GM23338 (cell line): ENCODE data around the gene ARHGEF16. TPM values are rescaled to one million over a fixed set of nuclear protein-coding genes. Genes with fewer than 3 reads are reported as not detected.

ENCODE experiments used
- ATAC-seq: fragments of 200-7000 bp; cut with Tn5 transposase; 3 replicates; pipeline ENCODE4 v1.9.1; 2020
- DNase-seq: peaks from one replicate; pipeline ENCODE4 v3.0.0-alpha.2; 2015; ENCODE audit warnings: low spot score
- H2AFZ ChIP-seq: fragments of 200-600 bp; sonication (generic); 2 replicates; pipeline ENCODE4 v1.8.0; 2016; ENCODE audit warnings: antibody characterized with exemption, mild to moderate bottlenecking, moderate library complexity
- H3F3A ChIP-seq: fragments of 200-600 bp; sonication (generic); replicated peaks from 2 replicates; pipeline ENCODE4 v1.8.0; 2017; ENCODE audit warnings: antibody characterized with exemption, mixed run types, low read depth
- H3K27ac ChIP-seq: fragments of 200-600 bp; sonication (generic); 2 replicates; pipeline ENCODE4 v1.6.1; 2016; ENCODE audit warnings: low read depth
- H3K27me3 ChIP-seq: fragments of 200-600 bp; sonication (generic); 2 replicates; pipeline ENCODE4 v1.8.0; 2016; ENCODE audit warnings: mild to moderate bottlenecking, mixed run types, moderate library complexity; ENCODE audit not compliant: insufficient read depth
- H3K36me3 ChIP-seq: fragments of 200-600 bp; sonication (generic); 2 replicates; pipeline ENCODE4 v1.8.0; 2016; ENCODE audit warnings: mild to moderate bottlenecking; ENCODE audit not compliant: insufficient read depth
- H3K4me1 ChIP-seq: fragments of 200-600 bp; sonication (generic); 2 replicates; pipeline ENCODE4 v1.8.0; 2016; ENCODE audit warnings: mild to moderate bottlenecking, moderate library complexity; ENCODE audit not compliant: insufficient read depth
- H3K4me2 ChIP-seq: fragments of 200-600 bp; sonication (generic); 2 replicates; pipeline ENCODE4 v1.7.1; 2017; ENCODE audit warnings: mixed run types
- H3K4me3 ChIP-seq: fragments of 200-600 bp; sonication (generic); 2 replicates; pipeline ENCODE4 v1.6.1; 2016; ENCODE audit warnings: mixed run types
- H3K79me2 ChIP-seq: fragments of 200-600 bp; sonication (generic); replicated peaks from 2 replicates; pipeline ENCODE4 v1.8.0; 2017; ENCODE audit warnings: mild to moderate bottlenecking; ENCODE audit not compliant: insufficient read depth
- H3K9me2 ChIP-seq: fragments of 200-600 bp; sonication (generic); 2 replicates; pipeline ENCODE4 v1.8.0; 2017; ENCODE audit not compliant: insufficient read depth
- H4K20me1 ChIP-seq: fragments of 200-600 bp; sonication (generic); replicated peaks from 2 replicates; pipeline ENCODE4 v1.8.0; 2017; ENCODE audit warnings: mild to moderate bottlenecking; ENCODE audit not compliant: insufficient read depth
- H3K27ac Mint-ChIP-seq: 2 replicates; pipeline ENCODE4 v1.8.0; 2020; ENCODE audit warnings: inconsistent platforms, mild to moderate bottlenecking, moderate library complexity, mixed read lengths
- H3K27me3 Mint-ChIP-seq: 3 replicates; pipeline ENCODE4 v1.8.0; 2022; ENCODE audit warnings: low read depth, mild to moderate bottlenecking, moderate library complexity, mixed read lengths, inconsistent platforms; ENCODE audit not compliant: insufficient read depth, poor library complexity
- H3K36me3 Mint-ChIP-seq: 3 replicates; pipeline ENCODE4 v1.8.0; 2021; ENCODE audit warnings: low read depth, mild to moderate bottlenecking, inconsistent platforms, moderate library complexity, mixed read lengths
- H3K4me1 Mint-ChIP-seq: 3 replicates; pipeline ENCODE4 v1.8.0; 2020; ENCODE audit warnings: mild to moderate bottlenecking, inconsistent platforms, mixed read lengths
- H3K4me3 Mint-ChIP-seq: 3 replicates; pipeline ENCODE4 v1.8.0; 2021; ENCODE audit warnings: moderate library complexity, mild to moderate bottlenecking, inconsistent platforms, mixed read lengths
- H3K9me3 Mint-ChIP-seq: 3 replicates; pipeline ENCODE4 v1.8.0; 2020; ENCODE audit warnings: moderate library complexity, mild to moderate bottlenecking, inconsistent platforms, mixed read lengths
- CREB1 ChIP-seq: fragments of 250-450 bp; sonication (Bioruptor Pico); IDR thresholded peaks from 2 replicates; pipeline ENCODE4 v1.5.0; 2020; ENCODE audit warnings: low read depth, mild to moderate bottlenecking, moderate library complexity
- EZH2 ChIP-seq: fragments of 200-600 bp; sonication (generic); IDR thresholded peaks from one replicate; pipeline ENCODE4 v1.8.0; 2017; ENCODE audit warnings: antibody characterized with exemption, mild to moderate bottlenecking, low read depth; ENCODE audit not compliant: unreplicated experiment
- EZH2phosphoT487 ChIP-seq: fragments of 200-600 bp; sonication (generic); IDR thresholded peaks from one replicate; pipeline ENCODE4 v1.8.1; 2018; ENCODE audit warnings: antibody characterized with exemption; ENCODE audit not compliant: unreplicated experiment
- JUNB ChIP-seq: IDR thresholded peaks from one replicate; pipeline ENCODE4 v1.6.1; 2016; ENCODE audit warnings: antibody characterized with exemption; ENCODE audit not compliant: unreplicated experiment
- NANOG ChIP-seq: IDR thresholded peaks from 2 replicates; pipeline ENCODE4 v1.6.1; 2016; ENCODE audit warnings: antibody characterized with exemption, borderline replicate concordance
- POLR2AphosphoS5 ChIP-seq: IDR thresholded peaks from 2 replicates; pipeline ENCODE4 v1.6.1; 2016; ENCODE audit warnings: antibody characterized with exemption, low read depth
- STAT1 ChIP-seq: IDR thresholded peaks from one replicate; pipeline ENCODE4 v1.6.1; 2016; ENCODE audit warnings: antibody characterized with exemption; ENCODE audit not compliant: unreplicated experiment
- ZNF114 ChIP-seq: fragments of 250-450 bp; sonication (Bioruptor Pico); IDR thresholded peaks from 2 replicates; pipeline ENCODE4 v1.5.0; 2020; ENCODE audit warnings: mild to moderate bottlenecking, moderate library complexity
- ZNF331 ChIP-seq: fragments of 250-450 bp; sonication (Bioruptor Pico); IDR thresholded peaks from 2 replicates; pipeline ENCODE4 v1.5.0; 2020; ENCODE audit warnings: low read depth, mild to moderate bottlenecking, moderate library complexity
- polyA plus RNA-seq: library from polyadenylated mRNA; unstranded; fragments of >200 nt; fragmentation: Nextera tagmentation; extraction: Ambion mirVana; gene quantifications from 2 replicates; pipeline ENCODE4 v1.2.1, GENCODE V29; 2016
- total RNA-seq: library from RNA; depleted of rRNA; stranded (reverse); fragments of >200 nt; shearing (Covaris generic); gene quantifications from 2 replicates; pipeline ENCODE4 v1.2.3, GENCODE V29; 2014
- TF ChIP-seq, protein P1 (sequence below): IDR thresholded peaks from one replicate; pipeline ENCODE4 v1.6.1; 2018; ENCODE audit warnings: antibody characterized with exemption; ENCODE audit not compliant: unreplicated experiment
- TF ChIP-seq, protein P2 (sequence below): fragments of 250-450 bp; sonication (Bioruptor Pico); IDR thresholded peaks from 2 replicates; pipeline ENCODE4 v1.5.0; 2020; ENCODE audit warnings: mild to moderate bottlenecking, moderate library complexity
- TF ChIP-seq, protein P3 (sequence below): IDR thresholded peaks from 2 replicates; pipeline ENCODE4 v1.6.1; 2016; ENCODE audit warnings: antibody characterized with exemption
- TF ChIP-seq, protein P4 (sequence below), 2 experiments: fragments of 200-600 bp in 1 of 2; sonication (generic) in 1 of 2; conservative IDR thresholded peaks; 2 replicates each; pipeline versions ENCODE4 v1.5.1 to v1.6.1; 2016 to 2017; ENCODE audit warnings: antibody characterized with exemption in 2 of 2, low read depth in 2 of 2, mild to moderate bottlenecking in 2 of 2, moderate library complexity in 1 of 2

The ARHGEF16 gene
- total and polyA plus RNA-seq, 2 experiments from 2014 or later, result 12.2 to 29.3 TPM

DNA sequence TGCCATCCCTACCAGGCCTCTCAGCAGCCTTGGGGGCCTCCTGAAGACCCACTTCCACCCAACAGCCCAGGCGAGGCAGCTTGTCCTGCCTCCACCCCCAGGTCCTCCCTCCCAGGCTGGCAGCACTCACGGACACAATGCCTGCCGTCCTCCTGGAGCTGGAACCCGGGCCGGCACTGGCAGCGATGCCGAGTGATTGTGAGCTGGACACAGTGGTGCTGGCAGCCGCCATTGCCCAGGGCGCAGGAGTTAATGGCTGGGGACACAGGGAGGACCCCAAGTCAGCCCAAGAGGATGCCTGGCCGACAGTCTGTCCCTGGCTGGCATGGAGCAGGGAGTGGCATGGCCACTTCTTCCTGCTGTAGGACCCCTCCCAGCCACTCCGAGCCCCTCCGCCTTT is 60.8 kb downstream of the ARHGEF16 start:
- Mint-ChIP-seq H3K36me3 (peaks cover 2% of the 10 kb centered on the region; the same call in 1 of the 3 replicates), H3K4me1 (no peaks in the 10 kb centered on the region), H3K27me3 (peaks cover 4% of the 10 kb centered on the region), H3K9me3 (no peaks in the 10 kb centered on the region), H3K27ac (no peak overlapping the region), H3K4me3 (no peak overlapping the region)
- no peak for ATAC-seq
- no peaks in the 10 kb centered on the region for H3K79me2 ChIP-seq
- no peak overlapping the region for H3K4me2 ChIP-seq
- no peak overlapping the region for H3K27ac ChIP-seq
- no peaks in the 10 kb centered on the region for H3K27me3 ChIP-seq
- H3F3A ChIP-seq, result no peaks in the 10 kb centered on the region
- no peak overlapping the region for H2AFZ ChIP-seq
- DNase-seq, result no peak
- no peak overlapping the region for H3K4me3 ChIP-seq
- no peak for TF ChIP-seq ZNF331 (CRISPR knock-in tag)
- TF ChIP-seq, protein P1, sequence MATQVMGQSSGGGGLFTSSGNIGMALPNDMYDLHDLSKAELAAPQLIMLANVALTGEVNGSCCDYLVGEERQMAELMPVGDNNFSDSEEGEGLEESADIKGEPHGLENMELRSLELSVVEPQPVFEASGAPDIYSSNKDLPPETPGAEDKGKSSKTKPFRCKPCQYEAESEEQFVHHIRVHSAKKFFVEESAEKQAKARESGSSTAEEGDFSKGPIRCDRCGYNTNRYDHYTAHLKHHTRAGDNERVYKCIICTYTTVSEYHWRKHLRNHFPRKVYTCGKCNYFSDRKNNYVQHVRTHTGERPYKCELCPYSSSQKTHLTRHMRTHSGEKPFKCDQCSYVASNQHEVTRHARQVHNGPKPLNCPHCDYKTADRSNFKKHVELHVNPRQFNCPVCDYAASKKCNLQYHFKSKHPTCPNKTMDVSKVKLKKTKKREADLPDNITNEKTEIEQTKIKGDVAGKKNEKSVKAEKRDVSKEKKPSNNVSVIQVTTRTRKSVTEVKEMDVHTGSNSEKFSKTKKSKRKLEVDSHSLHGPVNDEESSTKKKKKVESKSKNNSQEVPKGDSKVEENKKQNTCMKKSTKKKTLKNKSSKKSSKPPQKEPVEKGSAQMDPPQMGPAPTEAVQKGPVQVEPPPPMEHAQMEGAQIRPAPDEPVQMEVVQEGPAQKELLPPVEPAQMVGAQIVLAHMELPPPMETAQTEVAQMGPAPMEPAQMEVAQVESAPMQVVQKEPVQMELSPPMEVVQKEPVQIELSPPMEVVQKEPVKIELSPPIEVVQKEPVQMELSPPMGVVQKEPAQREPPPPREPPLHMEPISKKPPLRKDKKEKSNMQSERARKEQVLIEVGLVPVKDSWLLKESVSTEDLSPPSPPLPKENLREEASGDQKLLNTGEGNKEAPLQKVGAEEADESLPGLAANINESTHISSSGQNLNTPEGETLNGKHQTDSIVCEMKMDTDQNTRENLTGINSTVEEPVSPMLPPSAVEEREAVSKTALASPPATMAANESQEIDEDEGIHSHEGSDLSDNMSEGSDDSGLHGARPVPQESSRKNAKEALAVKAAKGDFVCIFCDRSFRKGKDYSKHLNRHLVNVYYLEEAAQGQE, result no peak
- TF ChIP-seq CREB1, result no peak
- TF ChIP-seq, protein P2, sequence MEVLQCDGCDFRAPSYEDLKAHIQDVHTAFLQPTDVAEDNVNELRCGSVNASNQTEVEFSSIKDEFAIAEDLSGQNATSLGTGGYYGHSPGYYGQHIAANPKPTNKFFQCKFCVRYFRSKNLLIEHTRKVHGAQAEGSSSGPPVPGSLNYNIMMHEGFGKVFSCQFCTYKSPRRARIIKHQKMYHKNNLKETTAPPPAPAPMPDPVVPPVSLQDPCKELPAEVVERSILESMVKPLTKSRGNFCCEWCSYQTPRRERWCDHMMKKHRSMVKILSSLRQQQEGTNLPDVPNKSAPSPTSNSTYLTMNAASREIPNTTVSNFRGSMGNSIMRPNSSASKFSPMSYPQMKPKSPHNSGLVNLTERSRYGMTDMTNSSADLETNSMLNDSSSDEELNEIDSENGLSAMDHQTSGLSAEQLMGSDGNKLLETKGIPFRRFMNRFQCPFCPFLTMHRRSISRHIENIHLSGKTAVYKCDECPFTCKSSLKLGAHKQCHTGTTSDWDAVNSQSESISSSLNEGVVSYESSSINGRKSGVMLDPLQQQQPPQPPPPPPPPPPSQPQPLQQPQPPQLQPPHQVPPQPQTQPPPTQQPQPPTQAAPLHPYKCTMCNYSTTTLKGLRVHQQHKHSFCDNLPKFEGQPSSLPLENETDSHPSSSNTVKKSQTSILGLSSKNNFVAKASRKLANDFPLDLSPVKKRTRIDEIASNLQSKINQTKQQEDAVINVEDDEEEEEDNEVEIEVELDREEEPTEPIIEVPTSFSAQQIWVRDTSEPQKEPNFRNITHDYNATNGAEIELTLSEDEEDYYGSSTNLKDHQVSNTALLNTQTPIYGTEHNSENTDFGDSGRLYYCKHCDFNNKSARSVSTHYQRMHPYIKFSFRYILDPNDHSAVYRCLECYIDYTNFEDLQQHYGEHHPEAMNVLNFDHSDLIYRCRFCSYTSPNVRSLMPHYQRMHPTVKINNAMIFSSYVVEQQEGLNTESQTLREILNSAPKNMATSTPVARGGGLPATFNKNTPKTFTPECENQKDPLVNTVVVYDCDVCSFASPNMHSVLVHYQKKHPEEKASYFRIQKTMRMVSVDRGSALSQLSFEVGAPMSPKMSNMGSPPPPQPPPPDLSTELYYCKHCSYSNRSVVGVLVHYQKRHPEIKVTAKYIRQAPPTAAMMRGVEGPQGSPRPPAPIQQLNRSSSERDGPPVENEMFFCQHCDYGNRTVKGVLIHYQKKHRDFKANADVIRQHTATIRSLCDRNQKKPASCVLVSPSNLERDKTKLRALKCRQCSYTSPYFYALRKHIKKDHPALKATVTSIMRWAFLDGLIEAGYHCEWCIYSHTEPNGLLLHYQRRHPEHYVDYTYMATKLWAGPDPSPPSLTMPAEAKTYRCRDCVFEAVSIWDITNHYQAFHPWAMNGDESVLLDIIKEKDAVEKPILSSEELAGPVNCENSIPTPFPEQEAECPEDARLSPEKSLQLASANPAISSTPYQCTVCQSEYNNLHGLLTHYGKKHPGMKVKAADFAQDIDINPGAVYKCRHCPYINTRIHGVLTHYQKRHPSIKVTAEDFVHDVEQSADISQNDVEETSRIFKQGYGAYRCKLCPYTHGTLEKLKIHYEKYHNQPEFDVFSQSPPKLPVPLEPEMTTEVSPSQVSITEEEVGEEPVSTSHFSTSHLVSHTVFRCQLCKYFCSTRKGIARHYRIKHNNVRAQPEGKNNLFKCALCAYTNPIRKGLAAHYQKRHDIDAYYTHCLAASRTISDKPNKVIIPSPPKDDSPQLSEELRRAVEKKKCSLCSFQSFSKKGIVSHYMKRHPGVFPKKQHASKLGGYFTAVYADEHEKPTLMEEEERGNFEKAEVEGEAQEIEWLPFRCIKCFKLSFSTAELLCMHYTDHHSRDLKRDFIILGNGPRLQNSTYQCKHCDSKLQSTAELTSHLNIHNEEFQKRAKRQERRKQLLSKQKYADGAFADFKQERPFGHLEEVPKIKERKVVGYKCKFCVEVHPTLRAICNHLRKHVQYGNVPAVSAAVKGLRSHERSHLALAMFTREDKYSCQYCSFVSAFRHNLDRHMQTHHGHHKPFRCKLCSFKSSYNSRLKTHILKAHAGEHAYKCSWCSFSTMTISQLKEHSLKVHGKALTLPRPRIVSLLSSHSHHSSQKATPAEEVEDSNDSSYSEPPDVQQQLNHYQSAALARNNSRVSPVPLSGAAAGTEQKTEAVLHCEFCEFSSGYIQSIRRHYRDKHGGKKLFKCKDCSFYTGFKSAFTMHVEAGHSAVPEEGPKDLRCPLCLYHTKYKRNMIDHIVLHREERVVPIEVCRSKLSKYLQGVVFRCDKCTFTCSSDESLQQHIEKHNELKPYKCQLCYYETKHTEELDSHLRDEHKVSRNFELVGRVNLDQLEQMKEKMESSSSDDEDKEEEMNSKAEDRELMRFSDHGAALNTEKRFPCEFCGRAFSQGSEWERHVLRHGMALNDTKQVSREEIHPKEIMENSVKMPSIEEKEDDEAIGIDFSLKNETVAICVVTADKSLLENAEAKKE (CRISPR knock-in tag), result no peak
- TF ChIP-seq STAT1, result no peak
- no peak for TF ChIP-seq EZH2
- TF ChIP-seq, protein P3, sequence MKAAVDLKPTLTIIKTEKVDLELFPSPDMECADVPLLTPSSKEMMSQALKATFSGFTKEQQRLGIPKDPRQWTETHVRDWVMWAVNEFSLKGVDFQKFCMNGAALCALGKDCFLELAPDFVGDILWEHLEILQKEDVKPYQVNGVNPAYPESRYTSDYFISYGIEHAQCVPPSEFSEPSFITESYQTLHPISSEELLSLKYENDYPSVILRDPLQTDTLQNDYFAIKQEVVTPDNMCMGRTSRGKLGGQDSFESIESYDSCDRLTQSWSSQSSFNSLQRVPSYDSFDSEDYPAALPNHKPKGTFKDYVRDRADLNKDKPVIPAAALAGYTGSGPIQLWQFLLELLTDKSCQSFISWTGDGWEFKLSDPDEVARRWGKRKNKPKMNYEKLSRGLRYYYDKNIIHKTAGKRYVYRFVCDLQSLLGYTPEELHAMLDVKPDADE, result no peak
- TF ChIP-seq, protein P4, sequence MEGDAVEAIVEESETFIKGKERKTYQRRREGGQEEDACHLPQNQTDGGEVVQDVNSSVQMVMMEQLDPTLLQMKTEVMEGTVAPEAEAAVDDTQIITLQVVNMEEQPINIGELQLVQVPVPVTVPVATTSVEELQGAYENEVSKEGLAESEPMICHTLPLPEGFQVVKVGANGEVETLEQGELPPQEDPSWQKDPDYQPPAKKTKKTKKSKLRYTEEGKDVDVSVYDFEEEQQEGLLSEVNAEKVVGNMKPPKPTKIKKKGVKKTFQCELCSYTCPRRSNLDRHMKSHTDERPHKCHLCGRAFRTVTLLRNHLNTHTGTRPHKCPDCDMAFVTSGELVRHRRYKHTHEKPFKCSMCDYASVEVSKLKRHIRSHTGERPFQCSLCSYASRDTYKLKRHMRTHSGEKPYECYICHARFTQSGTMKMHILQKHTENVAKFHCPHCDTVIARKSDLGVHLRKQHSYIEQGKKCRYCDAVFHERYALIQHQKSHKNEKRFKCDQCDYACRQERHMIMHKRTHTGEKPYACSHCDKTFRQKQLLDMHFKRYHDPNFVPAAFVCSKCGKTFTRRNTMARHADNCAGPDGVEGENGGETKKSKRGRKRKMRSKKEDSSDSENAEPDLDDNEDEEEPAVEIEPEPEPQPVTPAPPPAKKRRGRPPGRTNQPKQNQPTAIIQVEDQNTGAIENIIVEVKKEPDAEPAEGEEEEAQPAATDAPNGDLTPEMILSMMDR (conservative IDR thresholded peaks at IDR 0.05; ENCODE audit: low read depth in 2 of 2), result no peak
- no peak for TF ChIP-seq ZNF114
- TF ChIP-seq JUNB, result no peak
- no peak for TF ChIP-seq POLR2AphosphoS5
- no peak for TF ChIP-seq NANOG
- no peak for TF ChIP-seq EZH2phosphoT487
- no peaks in the 10 kb centered on the region for H3K36me3 ChIP-seq
- no peaks in the 10 kb centered on the region for H3K4me1 ChIP-seq
- no peaks in the 10 kb centered on the region for H4K20me1 ChIP-seq
- H3K9me2 ChIP-seq, result no peaks in the 10 kb centered on the region
